AG09309 (cell line): ENCODE results near the gene ATG5.

Source experiments
- DNase-seq: peaks from one replicate; pipeline ENCODE4 v3.0.0-alpha.2; 2010; ENCODE audit warnings: low read depth
- H3K4me3 ChIP-seq: 2 replicates; pipeline ENCODE4 v1.5.1; 2011; ENCODE audit warnings: mild to moderate bottlenecking, low read depth, low read length, moderate library complexity; ENCODE audit not compliant: control insufficient read depth
- CTCF ChIP-seq: IDR thresholded peaks from 2 replicates; pipeline ENCODE4 v1.5.1; 2011; ENCODE audit warnings: mild to moderate bottlenecking, low read depth, low read length, inconsistent platforms; ENCODE audit not compliant: insufficient read depth, control insufficient read depth; ENCODE audit errors: missing control alignments

The ATG5 gene

GRCh38 chr6:106135911-106136571 is 189.5 kb downstream of the ATG5 start:
- H3K4me3 ChIP-seq = no peak overlapping the region
- no peak for TF ChIP-seq CTCF
- no peak for DNase-seq

GRCh38 chr6:106134906-106135634 is 190.5 kb downstream of the ATG5 start:
- TF ChIP-seq CTCF = no peak
- no peak for DNase-seq
- no peak overlapping the region for H3K4me3 ChIP-seq
